OCI-LY3 (cell line): Measurements from ENCODE around the gene SYNE4.

Experiments
- H2AFZ ChIP-seq: fragments of 200-600, 300-600 bp; shearing (Covaris generic); 2 replicates; pipeline ENCODE4 v1.6.0; 2014; ENCODE audit warnings: antibody characterized with exemption, low read depth, low read length
- H3K27ac ChIP-seq: fragments of 200-600, 300-600 bp; sonication (generic); 2 replicates; pipeline ENCODE4 v1.5.1; 2014; ENCODE audit warnings: mild to moderate bottlenecking, low read length, moderate library complexity, mixed read lengths
- H3K27me3 ChIP-seq: fragments of 200-600, 300-600 bp; sonication (generic); 2 replicates; pipeline ENCODE4 v1.6.1; 2014; ENCODE audit warnings: low read depth, low read length, mixed read lengths
- H3K36me3 ChIP-seq: fragments of 200-600, 300-600 bp; sonication (generic); replicated peaks from 2 replicates; pipeline ENCODE3; 2014; ENCODE audit warnings: low read depth, low read length, mixed read lengths
- H3K4me1 ChIP-seq: fragments of 300-600, 200-600 bp; sonication (generic); 2 replicates; pipeline ENCODE4 v1.6.1; 2014; ENCODE audit warnings: low read length, mixed read lengths
- H3K4me2 ChIP-seq: fragments of 200-600, 300-600 bp; sonication (generic); 2 replicates; pipeline ENCODE4 v1.6.1; 2014; ENCODE audit warnings: low read length, mixed read lengths
- H3K4me3 ChIP-seq: fragments of 300-600, 200-600 bp; sonication (generic); 2 replicates; pipeline ENCODE4 v1.5.1; 2014; ENCODE audit warnings: antibody characterized with exemption, mild to moderate bottlenecking, low read length, moderate library complexity
- H3K79me2 ChIP-seq: fragments of 300-600, 200-600 bp; shearing (Covaris generic); 2 replicates; pipeline ENCODE4 v1.6.1; 2014; ENCODE audit warnings: mild to moderate bottlenecking, low read length, mixed read lengths
- H3K9ac ChIP-seq: fragments of 300-600, 200-600 bp; shearing (Covaris generic); 2 replicates; pipeline ENCODE4 v1.6.0; 2014; ENCODE audit warnings: mild to moderate bottlenecking, low read length, moderate library complexity
- H3K9me3 ChIP-seq: fragments of 200-600, 300-600 bp; shearing (Covaris generic); 2 replicates; pipeline ENCODE4 v1.6.1; 2014; ENCODE audit warnings: low read length, mixed read lengths; ENCODE audit not compliant: insufficient read depth
- H4K20me1 ChIP-seq: fragments of 200-600, 300-600 bp; sonication (generic); 2 replicates; pipeline ENCODE4 v1.6.1; 2016; ENCODE audit warnings: low read length, mixed read lengths; ENCODE audit not compliant: insufficient read depth
- CTCF ChIP-seq: fragments of 200-600, 300-600 bp; sonication (generic); IDR thresholded peaks from 2 replicates; pipeline ENCODE4 v1.5.1; 2014; ENCODE audit warnings: antibody characterized with exemption, low read length, low read depth
- EZH2phosphoT487 ChIP-seq: fragments of 200-600 bp; shearing (Covaris generic); IDR thresholded peaks from 2 replicates; pipeline ENCODE4 v1.6.1; 2018; ENCODE audit warnings: antibody characterized with exemption, mixed run types, low read depth

SYNE4 gene

GRCh38 chr19:36051637-36052036, 43.0 kb upstream of the SYNE4 start:
- Histone ChIP-seq H4K20me1 (no peaks in the 10 kb centered on the region), H3K27me3 (no peaks in the 10 kb centered on the region), H2AFZ (no peak overlapping the region), H3K27ac (no peak overlapping the region), H3K79me2 (peaks cover 15% of the 10 kb centered on the region), H3K4me1 (peaks cover 8% of the 10 kb centered on the region), H3K4me3 (no peak overlapping the region), H3K4me2 (no peak overlapping the region), H3K36me3 (no peaks in the 10 kb centered on the region), H3K9me3 (no peaks in the 10 kb centered on the region), H3K9ac (no peak overlapping the region)
- TF ChIP-seq CTCF = no peak

- H3K4me2 ChIP-seq = no peak overlapping the region
- H3K36me3 ChIP-seq = no peaks in the 10 kb centered on the region
- peaks cover 8% of the 10 kb centered on the region for H3K4me1 ChIP-seq
- H3K9ac ChIP-seq = no peak overlapping the region
- no peak overlapping the region for H3K27ac ChIP-seq
- no peak overlapping the region for H3K4me3 ChIP-seq
- no peak overlapping the region for H2AFZ ChIP-seq
- no peaks in the 10 kb centered on the region for H3K27me3 ChIP-seq
- no peaks in the 10 kb centered on the region for H4K20me1 ChIP-seq
- H3K79me2 ChIP-seq = peaks cover 11% of the 10 kb centered on the region
- peak; percentile 53 for TF ChIP-seq CTCF
- TF ChIP-seq EZH2phosphoT487 = no peak
- no peaks in the 10 kb centered on the region for H3K9me3 ChIP-seq
Observed at GRCh38 chr19:36051236-36051635, 42.6 kb upstream of the SYNE4 start.

GRCh38 chr19:36049080-36049698, 40.6 kb upstream of the SYNE4 start:
- no peak for TF ChIP-seq EZH2phosphoT487
- no peak for TF ChIP-seq CTCF
- Histone ChIP-seq H3K79me2 (no peaks in the 10 kb centered on the region), H3K4me2 (no peak overlapping the region), H3K27me3 (no peaks in the 10 kb centered on the region), H3K4me1 (peaks cover 3% of the 10 kb centered on the region; the same call in 1 of the 2 replicates), H3K36me3 (peaks cover 4% of the 10 kb centered on the region), H3K9ac (no peak overlapping the region), H3K27ac (no peak overlapping the region), H4K20me1 (no peaks in the 10 kb centered on the region), H3K4me3 (no peak overlapping the region), H2AFZ (no peak overlapping the region), H3K9me3 (no peaks in the 10 kb centered on the region)

GRCh38 chr19:36047835-36048234, 39.2 kb upstream of the SYNE4 start:
- Histone ChIP-seq H3K36me3 (peaks cover 4% of the 10 kb centered on the region), H4K20me1 (no peaks in the 10 kb centered on the region), H3K4me3 (no peak overlapping the region), H3K27me3 (no peaks in the 10 kb centered on the region), H3K4me2 (no peak overlapping the region), H3K4me1 (no peaks in the 10 kb centered on the region), H2AFZ (no peak overlapping the region), H3K27ac (no peak overlapping the region), H3K9ac (no peak overlapping the region), H3K79me2 (no peaks in the 10 kb centered on the region), H3K9me3 (no peaks in the 10 kb centered on the region)
- TF ChIP-seq CTCF = no peak
- no peak for TF ChIP-seq EZH2phosphoT487
